Panc1 (cell line): ENCODE data around the gene LIPC.

Experiments
- TF ChIP-seq, protein P1 (sequence below): fragments of 450-650 bp; IDR thresholded peaks from 2 replicates; pipeline ENCODE4 v1.5.1; 2017; ENCODE audit warnings: mild to moderate bottlenecking
- TF ChIP-seq, protein P2 (sequence below), 2 experiments: IDR thresholded peaks; 2 replicates each; pipeline ENCODE4 v1.6.1; 2011 to 2012; ENCODE audit warnings: low read depth in 2 of 2, control low read depth in 1 of 2, low read length in 1 of 2, mild to moderate bottlenecking in 1 of 2, moderate library complexity in 1 of 2; ENCODE audit not compliant: insufficient read depth in 1 of 2

DNA sequence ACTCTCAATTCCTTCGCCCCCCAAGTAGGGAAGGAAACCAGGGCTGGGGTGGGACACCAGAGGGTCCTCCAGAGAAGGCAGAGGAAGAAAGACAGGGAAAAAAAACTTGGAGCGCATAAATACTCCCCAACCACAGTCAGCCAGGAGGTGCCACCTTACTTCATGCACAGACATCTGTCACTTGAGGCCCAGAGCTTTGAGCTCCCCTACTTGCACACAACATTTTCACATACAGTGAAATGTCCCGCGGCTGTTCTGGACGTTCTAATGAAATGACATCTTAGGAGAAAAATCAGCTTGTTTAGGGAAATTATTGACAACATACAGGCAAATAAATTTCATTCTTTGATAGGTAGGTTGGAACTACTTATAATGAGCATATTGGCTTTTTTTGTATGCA lies 113.0 kb downstream of the LIPC start:
- TF ChIP-seq, protein P1, sequence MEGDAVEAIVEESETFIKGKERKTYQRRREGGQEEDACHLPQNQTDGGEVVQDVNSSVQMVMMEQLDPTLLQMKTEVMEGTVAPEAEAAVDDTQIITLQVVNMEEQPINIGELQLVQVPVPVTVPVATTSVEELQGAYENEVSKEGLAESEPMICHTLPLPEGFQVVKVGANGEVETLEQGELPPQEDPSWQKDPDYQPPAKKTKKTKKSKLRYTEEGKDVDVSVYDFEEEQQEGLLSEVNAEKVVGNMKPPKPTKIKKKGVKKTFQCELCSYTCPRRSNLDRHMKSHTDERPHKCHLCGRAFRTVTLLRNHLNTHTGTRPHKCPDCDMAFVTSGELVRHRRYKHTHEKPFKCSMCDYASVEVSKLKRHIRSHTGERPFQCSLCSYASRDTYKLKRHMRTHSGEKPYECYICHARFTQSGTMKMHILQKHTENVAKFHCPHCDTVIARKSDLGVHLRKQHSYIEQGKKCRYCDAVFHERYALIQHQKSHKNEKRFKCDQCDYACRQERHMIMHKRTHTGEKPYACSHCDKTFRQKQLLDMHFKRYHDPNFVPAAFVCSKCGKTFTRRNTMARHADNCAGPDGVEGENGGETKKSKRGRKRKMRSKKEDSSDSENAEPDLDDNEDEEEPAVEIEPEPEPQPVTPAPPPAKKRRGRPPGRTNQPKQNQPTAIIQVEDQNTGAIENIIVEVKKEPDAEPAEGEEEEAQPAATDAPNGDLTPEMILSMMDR: no peak
- TF ChIP-seq, protein P2, sequence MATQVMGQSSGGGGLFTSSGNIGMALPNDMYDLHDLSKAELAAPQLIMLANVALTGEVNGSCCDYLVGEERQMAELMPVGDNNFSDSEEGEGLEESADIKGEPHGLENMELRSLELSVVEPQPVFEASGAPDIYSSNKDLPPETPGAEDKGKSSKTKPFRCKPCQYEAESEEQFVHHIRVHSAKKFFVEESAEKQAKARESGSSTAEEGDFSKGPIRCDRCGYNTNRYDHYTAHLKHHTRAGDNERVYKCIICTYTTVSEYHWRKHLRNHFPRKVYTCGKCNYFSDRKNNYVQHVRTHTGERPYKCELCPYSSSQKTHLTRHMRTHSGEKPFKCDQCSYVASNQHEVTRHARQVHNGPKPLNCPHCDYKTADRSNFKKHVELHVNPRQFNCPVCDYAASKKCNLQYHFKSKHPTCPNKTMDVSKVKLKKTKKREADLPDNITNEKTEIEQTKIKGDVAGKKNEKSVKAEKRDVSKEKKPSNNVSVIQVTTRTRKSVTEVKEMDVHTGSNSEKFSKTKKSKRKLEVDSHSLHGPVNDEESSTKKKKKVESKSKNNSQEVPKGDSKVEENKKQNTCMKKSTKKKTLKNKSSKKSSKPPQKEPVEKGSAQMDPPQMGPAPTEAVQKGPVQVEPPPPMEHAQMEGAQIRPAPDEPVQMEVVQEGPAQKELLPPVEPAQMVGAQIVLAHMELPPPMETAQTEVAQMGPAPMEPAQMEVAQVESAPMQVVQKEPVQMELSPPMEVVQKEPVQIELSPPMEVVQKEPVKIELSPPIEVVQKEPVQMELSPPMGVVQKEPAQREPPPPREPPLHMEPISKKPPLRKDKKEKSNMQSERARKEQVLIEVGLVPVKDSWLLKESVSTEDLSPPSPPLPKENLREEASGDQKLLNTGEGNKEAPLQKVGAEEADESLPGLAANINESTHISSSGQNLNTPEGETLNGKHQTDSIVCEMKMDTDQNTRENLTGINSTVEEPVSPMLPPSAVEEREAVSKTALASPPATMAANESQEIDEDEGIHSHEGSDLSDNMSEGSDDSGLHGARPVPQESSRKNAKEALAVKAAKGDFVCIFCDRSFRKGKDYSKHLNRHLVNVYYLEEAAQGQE (IDR thresholded peaks at IDR 0.05; ENCODE audit: insufficient read depth in 1 of 2, low read depth in 2 of 2, low read length in 1 of 2): no peak
